ENCODE measurements around the gene POM121C.
"Not testable (repeated sequence)": the region's sequence is repeated elsewhere in the genome, so short reads cannot be mapped to it uniquely, and the experiment has no call there.

GRCh38 chr7:75415428-75415817 is 70.7 kb downstream of the POM121C start:
- not testable (repeated sequence) for TF ChIP-seq USF2 (IDR thresholded peaks at IDR 0.05); CTCF (IDR thresholded peaks at IDR 0.05); RARB (CRISPR knock-in tag; IDR thresholded peaks at IDR 0.05); SMC3 (IDR thresholded peaks at IDR 0.05); CEBPB (IDR thresholded peaks at IDR 0.05); EP300 (IDR thresholded peaks at IDR 0.05); POLR2A (IDR thresholded peaks at IDR 0.05; ENCODE audit: low read length); MYC (IDR thresholded peaks at IDR 0.05; ENCODE audit: borderline replicate concordance, low read length); CHD2 (IDR thresholded peaks at IDR 0.05; ENCODE audit: low read length, partially characterized antibody)
